Measurements from ENCODE around the gene B4GALT3.

Gene B4GALT3

GRCh38 chr1:161206411-161207140, 29.3 kb upstream of the B4GALT3 start:
- no peak for DNase-seq (ENCODE audit: low read depth in 2 of 2)

GRCh38 chr1:161201836-161202712, 24.8 kb upstream of the B4GALT3 start, which contains the start of gene NDUFS2:
Gene NDUFS2, plus strand, starts transcription at chr1:161202367. Its CDS starts 19 bp downstream, at chr1:161202386.
- peak; percentile 92 to 94 for DNase-seq (ENCODE audit: low read depth in 2 of 2)

- no peak for DNase-seq (ENCODE audit: low read depth in 2 of 2)
These were observed 23.9 kb upstream of the B4GALT3 start for GRCh38 chr1:161200992-161201835.

- DNase-seq (ENCODE audit: low read depth in 2 of 2): no peak
These were observed 23.2 kb upstream of the B4GALT3 start for GRCh38 chr1:161200421-161200991.

- no peak for DNase-seq (ENCODE audit: low read depth in 2 of 2)
These were observed 22.3 kb upstream of the B4GALT3 start for GRCh38 chr1:161199506-161200139.

- no peak for DNase-seq (ENCODE audit: low read depth in 2 of 2)
These were observed 21.7 kb upstream of the B4GALT3 start, which contains the start of gene ADAMTS4 for GRCh38 chr1:161198897-161199431. Gene ADAMTS4, minus strand, starts transcription at chr1:161199054. Its CDS starts 427 bp downstream, at chr1:161198627.

GRCh38 chr1:161198194-161198896, 21.0 kb upstream of the B4GALT3 start:
- no peak for DNase-seq (ENCODE audit: low read depth in 2 of 2)

GRCh38 chr1:161197560-161198193, 20.4 kb upstream of the B4GALT3 start:
- no peak for DNase-seq (ENCODE audit: low read depth in 2 of 2)

- DNase-seq (ENCODE audit: low read depth in 2 of 2): no peak
These were observed 19.5 kb upstream of the B4GALT3 start for GRCh38 chr1:161196521-161197451.

- no peak for DNase-seq (ENCODE audit: low read depth in 2 of 2)
These were observed 18.8 kb upstream of the B4GALT3 start for GRCh38 chr1:161196111-161196510.

GRCh38 chr1:161195171-161195570, 17.9 kb upstream of the B4GALT3 start:
- no peak for DNase-seq (ENCODE audit: low read depth in 2 of 2)

GRCh38 chr1:161193561-161194235, 16.4 kb upstream of the B4GALT3 start:
- no peak for DNase-seq (ENCODE audit: low read depth in 2 of 2)

GRCh38 chr1:161192476-161193465, 15.5 kb upstream of the B4GALT3 start:
- peak in 1 of 2 donors; percentile 39 for DNase-seq (ENCODE audit: low read depth in 2 of 2)

- DNase-seq (ENCODE audit: low read depth in 2 of 2): no peak
These were observed 14.7 kb upstream of the B4GALT3 start for GRCh38 chr1:161191971-161192370.

GRCh38 chr1:161190962-161191521, 13.7 kb upstream of the B4GALT3 start:
- DNase-seq (ENCODE audit: low read depth in 2 of 2): no peak

- no peak for DNase-seq (ENCODE audit: low read depth in 2 of 2)
These were observed 11.7 kb upstream of the B4GALT3 start for GRCh38 chr1:161189036-161189435.
